NCI-H345 treated with DMSO at 0.1 percent for 48 hours (cell line): ENCODE results near the gene P2RY8.

Source experiments
- DNase-seq: peaks from one replicate; lab custom pipeline; 2025; ENCODE audit not compliant: unreplicated experiment; lab: John Stamatoyannopoulos, UW

The P2RY8 gene

DNA sequence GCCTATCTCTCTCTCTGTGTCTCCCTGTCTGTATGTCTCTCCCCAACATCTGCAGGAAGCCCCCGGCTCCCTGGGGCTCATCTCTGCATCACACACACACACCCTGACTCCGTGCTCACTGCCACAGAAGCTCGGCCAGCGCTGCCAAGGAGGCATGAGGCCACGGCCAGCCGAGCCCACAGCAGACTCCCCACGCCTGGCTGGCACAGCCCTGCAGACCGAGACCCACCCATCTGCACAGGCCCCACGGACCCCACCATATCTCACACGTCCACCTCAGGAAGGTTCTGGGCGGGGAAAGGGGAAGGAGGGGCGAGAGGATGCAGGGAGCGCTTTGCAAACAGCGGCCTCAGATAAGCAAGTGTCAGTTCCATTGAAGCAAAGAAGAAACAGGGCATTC lies 116.6 kb downstream of the P2RY8 start:
- DNase-seq: no peak

DNA sequence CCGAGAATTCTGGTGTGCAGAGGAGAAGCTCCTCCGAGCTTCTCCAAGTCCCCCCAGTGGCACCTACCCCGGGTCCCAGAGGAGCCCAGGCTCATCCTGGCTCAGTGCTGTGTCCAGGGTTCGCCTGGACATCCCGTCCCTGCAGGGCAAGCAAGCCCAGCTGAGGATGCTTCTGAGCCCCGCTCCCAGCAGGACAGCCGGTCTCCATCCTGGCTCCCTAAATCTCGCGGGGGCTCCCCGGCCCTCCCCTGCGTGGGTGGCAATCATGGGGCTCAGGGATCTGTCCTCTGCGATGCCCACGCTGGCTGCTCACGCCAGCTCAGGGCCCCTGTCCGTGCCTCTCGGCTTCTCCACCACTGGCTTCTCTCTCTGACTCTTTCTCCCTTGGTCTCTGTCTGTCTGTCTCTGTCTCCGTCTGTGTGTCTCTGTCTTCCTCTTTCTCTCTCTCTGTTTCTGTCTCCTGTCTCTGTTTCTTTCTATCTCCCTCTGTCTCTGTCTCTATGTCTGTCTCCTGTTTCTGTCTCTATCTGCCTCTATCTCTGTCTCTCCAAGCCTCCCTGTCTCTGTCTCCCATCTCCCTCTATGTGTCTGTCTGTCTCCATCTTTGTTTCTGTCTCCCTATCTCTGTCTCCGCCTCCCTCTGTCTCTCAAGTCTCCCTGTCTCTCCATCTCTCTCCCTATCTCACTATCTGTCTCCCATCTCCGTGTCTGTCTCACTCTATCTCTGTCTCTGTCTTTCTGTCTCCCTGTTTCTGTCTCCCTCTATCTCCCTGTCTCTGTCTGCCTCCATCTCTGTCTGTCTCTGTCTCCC lies 117.2 kb downstream of the P2RY8 start:
- DNase-seq: no peak

DNA sequence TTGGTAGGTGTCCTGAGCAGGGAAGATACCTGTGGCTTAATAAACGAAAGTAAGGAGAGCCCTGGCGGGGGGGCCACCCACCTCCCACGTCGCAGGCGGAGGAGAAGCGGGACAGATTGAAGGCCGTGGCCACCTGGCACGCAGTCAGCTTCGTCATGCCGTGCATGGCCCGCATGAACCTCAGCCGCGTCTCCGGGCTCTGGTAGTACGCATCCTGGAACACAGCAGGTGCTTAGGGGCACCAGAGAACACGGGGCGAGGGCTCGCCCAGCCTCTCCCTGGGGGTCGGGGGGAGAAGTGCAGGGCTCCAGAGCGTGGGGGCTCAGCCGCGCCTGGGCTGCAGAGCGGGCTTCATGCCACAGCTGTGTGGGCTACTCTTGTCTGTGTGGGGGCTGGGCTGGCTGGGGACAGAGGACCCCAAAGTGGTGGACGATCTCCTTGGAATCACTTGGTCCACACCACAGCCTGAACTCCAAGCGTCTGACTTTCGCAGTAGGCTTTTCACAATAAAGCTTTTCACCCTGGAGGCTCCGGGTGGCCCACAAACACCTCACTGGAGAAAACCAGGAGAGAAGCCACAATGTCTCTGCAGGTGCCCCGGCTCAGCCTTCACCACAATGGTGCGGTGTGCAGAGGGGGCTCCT lies 118.0 kb downstream of the P2RY8 start:
- no peak for DNase-seq

DNA sequence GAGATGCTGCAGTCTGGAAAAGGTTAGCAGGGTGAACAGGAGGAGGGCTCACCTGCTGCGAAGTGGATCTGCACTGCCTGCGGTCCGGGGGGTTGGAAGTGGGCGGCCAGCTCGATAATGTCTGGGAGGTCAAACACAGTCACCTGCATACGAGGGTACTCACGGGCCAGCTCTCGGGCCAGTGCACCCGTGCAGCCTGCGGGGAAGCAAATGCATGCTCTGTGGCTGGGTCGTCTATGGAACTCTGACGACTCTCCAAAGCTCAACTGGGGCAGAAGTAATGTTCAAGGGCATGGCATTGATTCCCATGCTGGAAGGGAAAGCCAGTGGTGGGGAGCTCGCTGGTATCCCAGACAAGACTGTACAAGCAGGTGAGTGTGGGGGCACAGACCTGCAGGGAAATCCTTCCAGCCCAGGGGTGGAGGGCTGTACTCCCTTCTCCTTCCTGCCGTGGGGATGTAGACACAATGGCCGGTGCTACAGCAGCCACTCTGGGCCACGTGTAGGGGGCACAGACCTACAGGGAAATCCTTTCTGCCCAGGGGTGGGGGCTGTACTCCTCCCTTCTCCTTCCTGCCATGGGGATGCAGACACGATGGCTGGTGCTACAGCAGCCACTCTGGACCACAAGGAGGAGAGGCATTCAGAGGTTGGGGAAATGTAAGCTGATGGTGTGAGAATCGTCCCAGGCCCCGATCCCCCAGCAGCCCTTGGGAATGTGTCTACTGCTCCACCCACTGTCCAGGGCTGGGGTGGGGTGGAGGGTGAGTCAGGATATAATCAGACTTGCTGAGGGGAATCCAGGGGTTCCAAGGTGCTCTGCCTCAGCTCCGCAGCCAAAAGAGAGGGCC lies 118.8 kb downstream of the P2RY8 start:
- no peak for DNase-seq

DNA sequence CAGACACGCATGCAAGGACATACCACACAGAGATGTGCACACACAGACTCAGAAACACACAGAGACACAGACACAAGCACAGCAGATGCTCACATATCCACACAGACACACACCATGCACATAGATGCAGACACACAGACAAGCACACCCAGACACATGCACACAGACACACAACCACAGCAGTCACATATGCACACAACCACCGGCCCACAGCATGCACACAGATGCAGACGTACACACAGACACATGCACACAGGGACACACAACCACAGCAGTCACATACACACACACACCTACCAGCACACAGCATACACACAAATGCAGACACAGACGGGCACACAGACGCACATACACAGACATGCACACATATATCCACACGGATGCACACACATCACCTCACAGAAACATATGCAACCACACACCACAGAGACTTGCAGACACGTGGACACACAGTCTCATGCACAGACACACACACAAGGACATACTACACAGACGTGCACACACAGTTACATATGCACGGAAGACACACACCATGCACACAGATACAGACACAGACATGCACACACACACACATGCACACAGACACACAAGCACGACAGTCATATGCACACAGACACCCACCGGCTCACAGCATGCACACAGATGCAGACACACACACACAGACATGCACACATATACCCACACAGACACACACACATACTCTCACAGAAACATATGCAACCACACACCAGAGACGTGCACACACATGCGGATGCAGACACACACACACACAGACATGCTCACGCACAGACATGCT lies 119.8 kb downstream of the P2RY8 start:
- no peak for DNase-seq

DNA sequence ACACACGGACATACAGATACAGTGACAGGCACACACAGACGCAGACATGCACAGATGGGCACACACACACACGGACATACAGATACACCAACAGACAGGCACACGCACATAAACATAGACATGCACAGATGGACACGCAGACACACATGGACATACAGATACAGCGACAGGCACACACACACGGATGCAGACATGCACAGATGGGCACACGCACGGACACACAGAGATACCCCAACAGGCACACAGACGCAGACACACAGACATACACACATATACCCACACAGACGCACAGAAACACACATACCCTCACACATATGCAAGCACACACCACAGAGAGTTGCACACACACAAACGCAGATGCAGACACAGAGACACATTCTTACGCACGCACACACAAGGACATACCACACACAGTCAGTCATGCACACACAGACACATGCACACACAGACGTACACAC lies 120.6 kb downstream of the P2RY8 start:
- DNase-seq: no peak
